OCI-LY1 (cell line): ENCODE results near the gene PACS2.

ENCODE experiments used
- H2AFZ ChIP-seq: fragments of 200-600 bp; sonication (generic), shearing (Covaris generic); 2 replicates; pipeline ENCODE4 v1.6.0; 2014; ENCODE audit warnings: antibody characterized with exemption, mild to moderate bottlenecking, low read length
- H3F3A ChIP-seq: fragments of 200-600 bp; sonication (generic), shearing (Covaris generic); 2 replicates; pipeline ENCODE4 v1.6.0; 2014; ENCODE audit warnings: mild to moderate bottlenecking, antibody characterized with exemption, low read length, moderate library complexity; ENCODE audit not compliant: insufficient read depth
- H3K27ac ChIP-seq: fragments of 200-600 bp; sonication (generic); 2 replicates; pipeline ENCODE4 v1.5.1; 2014; ENCODE audit warnings: low read length, mixed run types, mild to moderate bottlenecking, low read depth; ENCODE audit not compliant: poor library complexity, severe bottlenecking
- H3K27me3 ChIP-seq: fragments of 200-600 bp; sonication (generic); 2 replicates; pipeline ENCODE4 v1.6.0; 2014; ENCODE audit warnings: antibody characterized with exemption, mild to moderate bottlenecking, low read length, moderate library complexity; ENCODE audit not compliant: insufficient read depth
- H3K36me3 ChIP-seq: fragments of 200-600 bp; sonication (generic); 2 replicates; pipeline ENCODE4 v1.6.1; 2014; ENCODE audit warnings: mild to moderate bottlenecking, antibody characterized with exemption, low read length, moderate library complexity, mixed read lengths; ENCODE audit not compliant: insufficient read depth
- H3K4me1 ChIP-seq: fragments of 200-600 bp; sonication (generic); 2 replicates; pipeline ENCODE4 v1.5.1; 2014; ENCODE audit warnings: mild to moderate bottlenecking, low read length, moderate library complexity; ENCODE audit not compliant: insufficient read depth, severe bottlenecking
- H3K4me2 ChIP-seq: fragments of 200-600 bp; sonication (generic), shearing (Covaris generic); 2 replicates; pipeline ENCODE4 v1.6.1; 2014; ENCODE audit warnings: low read length
- H3K4me3 ChIP-seq: fragments of 200-600 bp; sonication (generic); 2 replicates; pipeline ENCODE4 v1.5.1; 2014; ENCODE audit warnings: low read length, low read depth, mild to moderate bottlenecking, mixed read lengths; ENCODE audit not compliant: poor library complexity, severe bottlenecking
- H3K79me2 ChIP-seq: fragments of 200-600 bp; shearing (Covaris generic); 2 replicates; pipeline ENCODE4 v1.6.1; 2016; ENCODE audit warnings: mixed run types, low read length, mixed read lengths; ENCODE audit not compliant: insufficient read depth
- H3K9ac ChIP-seq: fragments of 200-600 bp; sonication (generic), shearing (Covaris generic); 2 replicates; pipeline ENCODE4 v1.6.1; 2014; ENCODE audit warnings: mild to moderate bottlenecking, low read length, mixed read lengths
- H3K9me2 ChIP-seq: fragments of 200-600 bp; sonication (generic), shearing (Covaris generic); 2 replicates; pipeline ENCODE4 v1.6.1; 2014; ENCODE audit warnings: low read depth, mild to moderate bottlenecking, low read length, mixed read lengths
- H3K9me3 ChIP-seq: fragments of 200-600 bp; shearing (Covaris generic); 2 replicates; pipeline ENCODE4 v1.6.1; 2014; ENCODE audit warnings: low read length, mixed read lengths
- H4K20me1 ChIP-seq: fragments of 200-600 bp; sonication (generic), shearing (Covaris generic); 2 replicates; pipeline ENCODE4 v1.6.0; 2016; ENCODE audit warnings: mild to moderate bottlenecking, low read length; ENCODE audit not compliant: insufficient read depth
- CTCF ChIP-seq: fragments of 200-600 bp; sonication (generic), shearing (Covaris generic); IDR thresholded peaks from 2 replicates; pipeline ENCODE4 v1.5.1; 2017; ENCODE audit warnings: mild to moderate bottlenecking, antibody characterized with exemption, low read length, moderate library complexity, mixed read lengths
- EZH2 ChIP-seq: fragments of 200-600 bp; sonication (generic), shearing (Covaris generic); IDR thresholded peaks from 2 replicates; pipeline ENCODE4 v1.8.0; 2017; ENCODE audit warnings: borderline replicate concordance, mixed run types, mild to moderate bottlenecking, antibody characterized with exemption, low read length, moderate library complexity, mixed read lengths

PACS2 gene

GRCh38 chr14:105346200-105346533 is 31.6 kb downstream of the PACS2 start:
- no peak overlapping the region for H3K4me2 ChIP-seq
- H2AFZ ChIP-seq = no peak overlapping the region
- no peak overlapping the region for H3K9ac ChIP-seq
- H4K20me1 ChIP-seq = no peaks in the 10 kb centered on the region
- no peak overlapping the region for H3K27ac ChIP-seq
- no peak for TF ChIP-seq EZH2
- no peak for TF ChIP-seq CTCF
- no peak overlapping the region for H3K4me3 ChIP-seq
- H3K79me2 ChIP-seq = no peaks in the 10 kb centered on the region
- H3K9me2 ChIP-seq = no peaks in the 10 kb centered on the region
- H3K9me3 ChIP-seq = 0 out of 2 replicates have a peak, but pooled peaks cover 3% of the 10 kb centered on the region
- peaks cover 9% of the 10 kb centered on the region; the same call in 1 of the 2 replicates for H3K27me3 ChIP-seq
- H3K36me3 ChIP-seq = no peaks in the 10 kb centered on the region
- H3F3A ChIP-seq = no peaks in the 10 kb centered on the region
- peaks cover 8% of the 10 kb centered on the region for H3K4me1 ChIP-seq

- Histone ChIP-seq H2AFZ (no peak overlapping the region), H3K9me2 (no peaks in the 10 kb centered on the region), H3K4me2 (no peak overlapping the region), H3F3A (no peaks in the 10 kb centered on the region), H3K9me3 (0 out of 2 replicates have a peak, but pooled peaks cover 3% of the 10 kb centered on the region), H3K27me3 (peaks cover 9% of the 10 kb centered on the region; the same call in 1 of the 2 replicates), H3K9ac (no peak overlapping the region), H4K20me1 (no peaks in the 10 kb centered on the region), H3K4me1 (no peaks in the 10 kb centered on the region), H3K79me2 (no peaks in the 10 kb centered on the region), H3K4me3 (no peak overlapping the region), H3K27ac (no peak overlapping the region), H3K36me3 (no peaks in the 10 kb centered on the region)
- TF ChIP-seq CTCF (no peak), EZH2 (no peak)
Observed at GRCh38 chr14:105346876-105347586, 32.5 kb downstream of the PACS2 start.

GRCh38 chr14:105347587-105347968 is 33.0 kb downstream of the PACS2 start:
- H3K27ac ChIP-seq = no peak overlapping the region
- no peaks in the 10 kb centered on the region for H3K36me3 ChIP-seq
- no peak overlapping the region for H2AFZ ChIP-seq
- H3K4me3 ChIP-seq = no peak overlapping the region
- no peak overlapping the region for H3K4me2 ChIP-seq
- H3K9ac ChIP-seq = no peak overlapping the region
- peaks cover 9% of the 10 kb centered on the region; the same call in 1 of the 2 replicates for H3K27me3 ChIP-seq
- no peaks in the 10 kb centered on the region for H3F3A ChIP-seq
- H3K9me3 ChIP-seq = 0 out of 2 replicates have a peak, but pooled peaks cover 3% of the 10 kb centered on the region
- no peaks in the 10 kb centered on the region for H3K79me2 ChIP-seq
- no peaks in the 10 kb centered on the region for H3K9me2 ChIP-seq
- H3K4me1 ChIP-seq = no peaks in the 10 kb centered on the region
- no peak for TF ChIP-seq CTCF
- no peak for TF ChIP-seq EZH2
- no peaks in the 10 kb centered on the region for H4K20me1 ChIP-seq
